SW480 (cell line): ENCODE data around the gene PNPLA6.

ENCODE experiments used
- DNase-seq: peaks from one replicate; pipeline ENCODE4 v3.0.0-alpha.2; 2016; ENCODE audit warnings: low spot score

PNPLA6 gene

DNA sequence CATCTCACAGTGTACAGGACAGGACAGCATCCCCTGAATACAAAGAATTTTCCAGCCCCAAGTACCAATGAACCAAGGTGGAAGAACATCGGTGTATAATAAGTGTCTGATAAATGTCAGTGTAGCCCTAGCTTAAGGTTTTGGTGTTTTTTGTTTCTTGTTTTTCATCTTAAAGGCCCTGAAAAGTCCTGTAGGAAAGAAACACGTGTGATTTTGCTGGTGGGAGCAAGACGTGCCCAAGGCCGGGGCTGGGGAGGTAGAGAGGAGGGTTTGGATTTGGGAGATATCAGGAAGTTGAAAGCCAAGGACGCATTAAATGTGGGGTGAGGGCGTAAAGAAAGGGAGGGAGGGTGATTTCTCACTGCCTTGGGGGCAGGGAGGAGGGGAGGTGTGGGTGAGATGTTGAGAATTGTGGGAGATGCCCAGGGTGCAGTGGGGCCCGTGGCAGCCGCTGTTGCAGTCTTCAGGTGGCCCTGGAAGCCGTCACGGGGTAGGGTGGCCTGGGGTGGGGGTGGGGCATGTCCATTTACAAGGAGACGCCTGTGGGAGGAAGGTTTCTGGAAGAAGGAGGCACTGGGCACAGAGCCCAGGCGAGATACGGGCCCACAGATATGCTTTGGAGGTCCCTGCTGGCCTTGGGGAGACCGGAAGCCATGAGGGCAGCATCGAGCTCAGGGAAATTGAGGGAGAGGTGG is 66.9 kb downstream of the PNPLA6 start:
- no peak for DNase-seq

DNA sequence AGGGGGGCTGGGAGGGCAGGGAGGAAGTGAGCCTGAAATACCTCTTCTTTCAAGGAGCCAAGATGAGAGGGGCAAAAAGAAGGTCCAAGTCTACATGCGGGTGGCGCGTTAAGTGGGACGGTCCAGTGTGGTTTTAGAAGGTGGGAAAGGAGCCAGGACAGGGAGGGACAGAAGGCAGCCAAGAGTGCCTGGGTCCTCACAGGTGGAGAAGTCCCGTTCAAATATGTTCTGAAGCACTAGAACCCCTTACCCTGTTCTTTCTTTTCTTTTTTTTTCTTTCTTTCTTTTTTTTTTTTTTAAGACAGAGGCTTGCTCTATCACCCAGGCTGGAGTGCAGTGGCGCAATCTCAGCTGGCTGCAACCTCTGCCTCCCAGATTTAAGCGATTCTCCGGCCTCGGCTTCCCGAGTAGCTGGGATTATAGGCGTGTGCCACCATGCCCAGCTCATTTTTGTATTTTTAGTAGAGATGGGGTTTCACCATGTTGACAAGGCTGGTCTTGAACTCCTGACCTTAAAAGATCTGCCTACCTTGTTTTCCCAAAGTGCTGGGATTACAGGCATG is 67.5 kb downstream of the PNPLA6 start:
- DNase-seq: no peak

DNA sequence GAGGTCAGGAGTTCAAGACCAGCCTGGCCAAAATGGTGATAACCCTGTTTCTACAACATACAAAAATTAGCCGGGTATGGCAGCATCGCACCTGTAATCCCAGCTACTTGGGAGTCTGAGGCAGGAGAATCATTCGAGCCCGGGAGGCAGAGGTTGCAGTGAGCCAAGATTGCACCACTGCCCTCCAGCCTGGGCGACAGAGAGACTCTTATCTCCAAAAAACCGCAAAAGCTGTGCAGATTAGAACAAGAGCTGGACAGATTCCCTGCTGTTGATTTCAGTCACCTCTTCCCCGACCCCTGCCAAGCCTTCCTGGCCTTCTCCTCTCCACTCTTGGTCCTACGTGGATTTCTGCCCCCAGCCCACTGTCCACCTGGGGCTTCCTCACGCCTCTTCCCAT is 68.4 kb downstream of the PNPLA6 start:
- no peak for DNase-seq

DNA sequence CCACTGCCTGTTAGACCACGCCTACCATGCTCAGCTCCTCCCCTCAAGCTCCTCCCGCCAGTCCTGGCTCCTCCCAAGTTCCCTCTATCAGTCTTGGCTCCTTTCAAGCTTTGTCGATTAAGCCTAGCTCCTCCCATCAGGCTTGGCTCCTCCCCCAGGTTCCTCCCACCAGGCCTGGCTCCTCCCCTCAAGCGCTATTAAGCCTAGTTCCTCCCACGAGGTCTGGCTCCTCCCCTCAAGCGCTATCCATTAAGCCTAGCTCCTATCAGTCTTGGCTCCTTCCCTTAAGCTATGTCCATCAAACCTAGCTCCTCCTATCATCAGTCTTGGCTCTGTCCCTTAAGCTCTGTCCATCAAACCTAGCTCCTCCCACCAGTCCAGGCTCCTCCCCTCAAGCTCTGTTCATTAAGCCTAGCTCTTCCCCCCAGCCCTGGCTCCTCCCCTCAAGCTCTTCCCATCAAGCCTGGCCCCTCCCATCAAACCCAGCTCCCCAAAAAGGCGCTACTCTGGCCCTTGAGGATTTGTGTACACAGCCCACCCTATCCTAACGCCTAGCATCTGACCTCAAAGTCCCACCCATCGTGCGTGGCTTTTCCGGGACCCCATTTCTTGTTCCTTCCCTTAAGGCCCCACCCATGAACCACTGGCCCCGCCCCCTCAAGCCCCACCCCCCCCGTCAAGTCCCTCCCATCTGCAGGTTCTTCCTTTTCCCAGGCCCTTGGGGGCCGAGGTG is 70.1 kb downstream of the PNPLA6 start:
- peak; percentile 78 for DNase-seq

DNA sequence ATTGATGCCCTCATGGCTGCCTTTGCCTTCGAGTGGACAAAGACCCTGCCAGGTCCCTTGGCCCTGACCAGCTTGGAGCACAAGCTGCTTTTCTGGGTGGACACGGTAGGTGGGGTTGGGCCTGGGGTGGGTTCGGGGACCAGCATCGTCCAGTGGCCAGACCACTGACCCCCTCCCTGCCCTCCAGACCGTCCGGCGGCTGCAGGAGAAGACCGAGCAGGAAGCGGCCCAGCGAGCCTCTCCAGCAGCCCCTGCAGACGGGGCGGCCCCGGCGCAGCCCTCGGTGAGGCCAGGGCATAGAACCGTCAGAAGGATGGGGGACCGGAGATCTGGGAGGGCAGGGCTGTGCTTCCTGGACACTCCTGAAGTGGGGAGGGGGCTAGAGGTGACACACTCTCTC is 70.8 kb downstream of the PNPLA6 start:
- no peak for DNase-seq

DNA sequence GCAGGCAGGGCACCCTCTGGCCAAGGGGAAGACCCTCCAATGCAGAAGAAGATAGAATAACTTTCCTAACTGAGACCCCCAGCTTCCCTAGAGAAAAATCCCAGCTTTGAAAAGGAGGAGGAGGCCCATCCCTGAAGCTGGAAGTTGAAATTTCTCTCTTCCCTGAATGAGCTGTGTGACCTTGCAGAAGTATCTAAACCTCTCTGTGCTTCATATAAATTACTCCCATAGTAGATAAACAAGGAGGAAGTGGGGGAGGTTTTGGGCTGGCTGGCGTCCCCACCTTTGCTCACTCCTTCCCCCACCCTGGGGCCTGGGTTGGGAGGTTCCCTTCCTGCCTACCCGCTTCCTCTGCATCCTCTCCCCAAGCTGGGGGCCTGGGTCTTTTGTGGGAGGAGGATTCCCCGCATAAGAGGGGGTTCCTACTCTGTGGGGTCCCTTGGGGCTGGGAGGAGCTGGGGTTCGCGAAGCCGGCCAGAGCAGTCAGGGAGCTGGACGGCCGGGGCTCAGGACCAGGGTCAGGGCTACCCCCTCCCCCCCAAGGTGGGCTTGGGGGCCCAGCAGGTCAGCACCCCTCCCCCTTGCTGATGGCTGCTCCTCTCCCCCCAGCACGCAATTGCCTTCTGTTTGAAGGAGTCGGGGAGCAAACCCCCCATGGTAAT is 71.8 kb downstream of the PNPLA6 start:
- DNase-seq: no peak

DNA sequence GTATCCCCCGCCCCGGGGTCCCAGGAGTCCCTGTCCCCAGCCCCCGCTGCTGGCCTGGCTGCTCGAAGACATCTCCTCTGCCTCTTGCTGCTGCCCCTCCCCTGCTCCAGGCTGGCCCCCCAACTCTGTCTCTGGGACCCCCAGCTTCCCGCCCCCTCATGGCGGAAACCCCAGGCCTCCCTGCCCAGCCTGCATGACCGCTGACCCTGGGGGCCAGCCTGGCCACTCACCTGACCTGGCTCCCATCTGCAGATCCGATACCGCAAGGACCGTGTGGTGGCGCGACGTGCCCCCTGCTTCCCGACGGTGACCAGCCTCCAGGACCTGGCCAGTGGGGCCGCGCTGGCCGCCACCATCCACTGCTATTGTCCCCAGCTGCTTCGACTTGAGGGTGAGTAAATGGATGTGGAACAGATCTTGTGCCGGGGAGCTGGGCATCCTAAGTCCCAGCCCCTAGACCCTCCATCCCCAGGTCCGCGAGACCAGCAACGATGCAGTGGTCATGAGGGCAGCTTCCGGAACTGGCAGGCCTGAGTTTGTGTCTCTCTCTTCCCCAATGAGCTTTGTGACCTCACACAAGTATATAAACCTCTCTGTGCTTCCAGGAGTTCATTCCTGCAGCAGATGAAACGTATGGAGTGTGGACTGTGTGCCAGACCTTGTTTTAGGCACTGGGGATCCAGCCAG is 72.5 kb downstream of the PNPLA6 start:
- no peak for DNase-seq

DNA sequence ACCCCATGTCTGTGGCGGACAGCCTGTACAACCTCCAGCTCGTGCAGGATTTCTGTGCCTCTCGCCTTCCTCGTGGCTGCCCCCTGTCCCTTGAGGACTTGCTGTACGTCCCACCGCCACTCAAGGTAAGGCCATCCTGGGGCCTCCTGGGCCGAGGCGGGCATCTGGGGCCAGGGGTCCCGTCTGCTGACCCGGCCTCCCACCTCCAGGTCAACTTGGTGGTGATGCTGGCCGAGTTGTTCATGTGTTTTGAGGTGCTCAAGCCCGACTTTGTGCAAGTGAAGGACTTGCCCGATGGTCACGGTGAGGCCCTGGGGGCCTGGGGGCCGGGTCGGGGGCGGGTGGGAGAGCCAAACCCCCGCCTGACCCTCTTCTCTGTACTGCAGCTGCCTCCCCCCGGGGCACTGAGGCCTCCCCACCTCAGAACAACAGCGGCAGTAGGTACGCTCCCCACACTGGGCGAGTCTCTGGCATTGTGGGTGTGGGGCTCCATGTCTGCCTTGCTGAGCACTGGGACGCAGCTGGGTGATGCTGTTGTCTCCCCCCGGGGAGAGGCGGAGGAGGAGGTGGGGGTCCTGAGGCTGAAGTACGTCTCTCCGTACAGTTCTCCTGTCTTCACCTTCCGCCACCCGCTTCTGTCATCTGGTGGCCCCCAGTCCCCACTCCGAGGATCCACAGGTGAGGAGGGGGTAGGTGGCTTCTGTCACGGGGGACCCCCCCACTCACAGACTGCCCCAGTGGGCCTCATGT is 75.1 kb downstream of the PNPLA6 start:
- DNase-seq: no peak
